Left renal pelvis (tissue), 4 donors: ENCODE results near the gene KLK2. TPM values are rescaled to one million over a fixed set of nuclear protein-coding genes. Genes with fewer than 3 reads are reported as not detected.
"Not testable (repeated sequence)": the region's sequence is repeated elsewhere in the genome, so short reads cannot be mapped to it uniquely, and the experiment has no call there.

Experiments used
- DNase-seq, 4 donors: peaks; one replicate each; pipeline ENCODE4 v3.0.0-alpha.2; 2013; ENCODE audit warnings: low read depth in 4 of 4, low spot score in 3 of 4
- polyA plus RNA-seq, 4 donors: library from polyadenylated mRNA; unstranded; fragments of 120-200 nt; gene quantifications; one replicate each; pipeline ENCODE4 v1.2.1, GENCODE V29; 2013; ENCODE audit not compliant: insufficient read length in 4 of 4

The KLK2 gene
- polyA plus RNA-seq, 4 donors: 0.26 to 0.38 TPM; not detected in 2

DNA sequence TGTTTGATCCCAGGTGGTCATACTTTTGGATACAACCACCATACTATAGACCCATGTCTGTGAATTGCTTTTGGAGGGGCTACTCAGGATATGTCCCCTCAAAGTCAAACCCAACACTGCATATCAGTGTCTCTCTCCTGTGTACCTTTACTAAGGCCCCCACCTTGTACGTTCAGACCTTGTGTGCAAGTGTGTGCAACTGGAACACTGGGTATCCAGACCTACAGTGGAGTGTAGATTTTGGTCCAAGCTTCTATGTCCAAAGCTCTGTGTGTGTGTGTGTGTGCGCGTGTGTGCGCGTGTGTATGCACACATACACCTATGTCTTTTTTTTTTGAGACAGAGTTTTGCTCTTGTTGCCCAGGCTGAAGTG lies 18.0 kb downstream of the KLK2 start:
- no peak for DNase-seq

DNA sequence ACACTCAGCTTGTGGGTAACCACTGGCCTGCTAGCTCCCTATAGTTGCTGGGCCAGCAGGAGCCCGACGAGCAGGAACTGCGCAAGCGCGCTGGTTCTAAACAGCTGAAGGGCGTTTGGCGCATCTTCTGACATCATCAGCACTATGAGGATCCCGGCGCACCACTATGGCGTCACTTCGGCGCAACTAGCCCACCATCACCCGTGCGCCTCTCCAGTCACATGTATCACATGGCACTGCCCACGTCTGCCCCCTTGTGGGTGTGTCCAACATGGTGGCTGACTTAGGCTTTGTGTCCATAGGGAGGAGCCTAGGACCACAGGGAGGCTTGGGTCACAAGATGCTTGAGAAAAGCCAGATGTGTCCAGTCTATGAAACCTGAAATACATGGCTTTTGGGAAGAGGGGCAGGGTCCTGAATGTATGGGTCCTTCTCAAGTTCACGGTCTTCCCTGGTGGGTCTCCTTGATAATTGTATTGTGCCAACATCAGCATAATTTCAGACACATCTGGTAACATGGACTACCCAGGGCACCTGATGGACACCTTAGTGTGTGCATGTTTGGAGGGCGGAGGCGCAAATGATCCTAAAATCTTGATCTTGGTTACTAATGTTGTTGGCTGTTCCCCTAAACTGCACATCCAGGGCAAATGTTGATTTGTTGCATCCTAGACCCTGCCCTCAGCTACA lies 20.0 kb downstream of the KLK2 start:
- DNase-seq: no peak

DNA sequence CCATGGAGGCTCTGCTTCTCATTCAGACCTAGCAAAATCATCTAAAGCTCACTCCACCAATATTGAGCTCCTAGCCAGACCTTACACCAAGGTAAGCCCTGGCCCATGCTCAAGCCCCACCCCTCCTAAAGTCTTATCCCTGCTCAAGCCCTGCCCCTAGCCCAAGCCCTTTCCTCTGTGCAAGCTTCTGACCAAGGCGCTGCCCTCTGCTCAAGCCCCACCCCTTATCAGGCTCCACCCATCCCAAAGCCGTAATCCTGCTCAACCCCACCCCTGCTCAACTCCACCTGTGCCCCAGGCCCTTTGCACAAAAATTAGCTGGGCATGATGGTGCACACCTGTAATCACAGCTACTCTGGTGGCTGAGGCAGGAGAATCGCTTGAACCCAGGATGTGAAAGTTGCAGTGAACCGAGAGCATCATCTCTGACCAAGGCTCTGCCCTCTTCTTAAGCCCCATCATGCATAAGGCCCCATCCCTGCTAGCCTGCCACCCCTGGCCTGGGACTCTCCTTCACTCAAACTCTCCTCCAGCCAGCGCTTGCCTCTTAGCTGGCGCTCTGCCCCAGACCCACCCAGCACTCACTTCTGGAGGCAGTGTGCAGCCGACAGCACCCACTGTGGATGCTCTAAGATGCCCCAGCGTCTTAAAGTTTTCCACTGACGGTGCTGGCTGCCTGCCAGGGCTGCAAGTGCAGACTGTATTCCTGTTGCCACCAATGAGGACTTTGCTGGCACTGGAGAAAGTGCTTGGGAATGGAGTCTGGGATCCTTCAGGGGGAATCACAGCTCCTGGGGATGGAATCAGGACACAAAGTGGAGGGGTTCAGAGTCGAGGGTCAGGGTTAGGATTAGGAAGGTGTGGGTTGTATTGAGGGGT lies 21.5 kb downstream of the KLK2 start:
- DNase-seq: no peak

DNA sequence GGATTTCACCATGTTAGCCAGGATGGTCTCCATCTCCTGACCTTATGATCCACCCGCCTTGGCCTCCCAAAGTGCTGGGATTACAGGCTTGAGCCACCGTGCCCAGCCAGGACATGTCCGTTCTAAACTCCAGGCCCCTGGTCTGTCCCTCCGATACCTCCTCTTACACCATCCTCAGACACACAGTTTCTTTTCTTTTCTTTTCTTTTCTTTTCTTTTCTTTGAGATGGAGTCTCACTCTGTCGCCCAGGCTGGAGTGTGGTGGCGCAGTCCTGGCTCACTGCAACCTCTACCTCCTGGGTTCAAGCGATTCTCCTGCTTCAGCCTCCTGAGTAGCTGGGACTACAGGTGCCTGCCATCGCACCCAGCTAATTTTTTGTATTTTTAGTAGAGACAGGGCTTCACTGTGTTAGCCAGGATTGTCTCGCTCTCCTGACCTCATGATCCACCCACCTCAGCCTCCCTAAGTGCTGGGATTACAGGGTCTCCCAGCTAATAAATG lies 22.9 kb downstream of the KLK2 start:
- not testable (repeated sequence) for DNase-seq

DNA sequence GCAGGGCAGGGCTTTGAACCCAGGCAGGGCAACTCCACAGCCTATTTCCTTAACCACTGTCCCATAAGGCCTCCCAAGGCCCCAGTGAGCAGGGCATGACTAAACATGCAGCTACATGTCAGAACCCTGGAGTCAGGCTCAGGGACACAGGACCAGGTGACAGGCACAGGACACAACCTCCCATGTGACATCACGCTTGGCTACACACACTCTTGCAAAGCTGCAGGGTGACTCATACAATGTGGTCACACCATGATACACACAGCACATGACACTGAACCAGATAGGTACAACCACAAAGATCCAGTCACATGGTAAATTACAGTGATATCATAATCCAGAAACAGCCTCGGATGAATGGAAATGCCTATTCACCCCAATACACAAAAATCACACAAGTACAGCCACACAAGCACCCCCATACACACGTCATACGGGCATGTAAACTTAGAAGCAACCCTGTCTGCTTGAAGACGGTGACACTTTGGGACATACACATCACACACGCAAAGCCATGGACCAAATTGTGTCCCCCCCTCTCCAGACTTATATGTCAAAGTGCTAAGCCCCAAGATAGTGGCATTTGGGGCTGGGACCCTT lies 23.5 kb downstream of the KLK2 start:
- peak in 3 of 4 donors; percentile 31 to 54 (median 37) for DNase-seq

DNA sequence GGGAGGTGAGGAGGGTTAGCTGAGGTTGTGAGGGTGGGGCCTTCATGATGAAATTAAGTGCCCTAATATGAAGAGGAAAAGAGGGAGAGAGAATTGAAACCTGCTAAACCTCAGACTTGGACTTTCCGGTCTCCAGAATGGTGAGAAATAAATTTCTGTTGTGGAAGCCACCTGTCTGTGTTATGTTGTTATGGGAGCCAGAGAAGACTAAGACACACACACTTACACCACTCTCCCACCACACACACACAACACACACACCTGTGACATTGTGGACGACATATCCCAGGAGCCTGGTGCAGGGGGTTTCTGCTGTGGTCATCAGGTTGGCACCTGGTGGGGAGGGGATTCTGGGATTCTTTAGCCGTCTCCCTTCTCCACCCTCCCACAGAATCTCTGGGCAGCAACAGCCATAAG lies 24.0 kb downstream of the KLK2 start:
- no peak for DNase-seq

DNA sequence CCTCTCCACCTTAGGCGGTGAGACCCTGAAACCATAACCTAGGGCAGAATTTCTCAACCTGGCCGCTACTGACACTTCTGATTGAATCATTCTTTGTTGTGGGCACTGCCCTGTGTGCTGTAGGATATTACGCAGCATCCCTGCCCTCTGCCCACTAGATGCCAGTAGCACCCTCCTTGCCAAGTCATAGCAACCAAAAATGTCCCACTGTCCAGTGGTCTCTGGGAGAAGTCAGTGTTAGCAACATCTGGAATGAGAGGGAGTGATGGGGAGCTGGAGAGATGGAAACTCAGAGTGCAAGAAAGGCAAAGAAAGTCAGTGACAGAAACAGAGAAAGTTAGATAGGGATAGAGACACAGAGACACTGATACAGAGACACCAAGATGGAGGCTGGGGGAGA lies 24.4 kb downstream of the KLK2 start:
- DNase-seq: no peak

DNA sequence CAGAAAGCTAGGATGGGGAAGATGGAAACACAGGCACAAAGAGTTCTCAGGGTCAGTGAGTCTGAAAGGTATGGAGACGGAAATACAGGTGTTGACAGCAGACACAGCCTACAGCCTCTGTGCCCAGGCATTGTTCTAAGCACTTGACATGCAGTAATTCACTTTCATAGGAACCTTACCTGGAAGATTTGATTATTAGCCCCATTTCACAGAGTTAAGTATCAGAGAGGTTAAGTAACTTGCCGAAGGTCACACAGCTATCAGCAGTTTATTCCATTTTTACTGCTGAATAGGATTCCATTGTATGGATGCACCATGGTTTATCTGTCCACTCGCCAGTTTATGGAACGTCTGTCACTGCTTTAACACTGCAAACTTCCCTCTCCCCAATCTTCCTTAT lies 24.8 kb downstream of the KLK2 start:
- DNase-seq: no peak

DNA sequence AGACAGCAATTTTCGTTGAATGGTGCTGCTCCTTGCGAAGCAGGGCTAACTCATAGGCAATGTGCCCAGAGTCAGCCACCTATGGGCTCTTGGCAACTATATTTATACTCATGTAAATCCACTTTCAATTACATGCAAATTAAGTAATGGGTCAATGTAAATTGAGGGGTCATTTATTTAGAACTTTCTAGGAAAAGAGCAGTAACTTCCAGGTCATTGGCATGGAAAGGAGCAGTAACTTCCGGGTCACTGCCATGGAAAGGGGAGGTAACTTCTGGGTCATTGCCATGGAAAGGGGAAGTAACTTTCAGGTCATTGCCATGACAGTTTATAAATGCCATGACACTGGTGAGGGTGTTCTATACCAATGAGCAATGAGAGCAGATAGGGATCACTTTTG lies 26.3 kb downstream of the KLK2 start:
- DNase-seq: no peak

DNA sequence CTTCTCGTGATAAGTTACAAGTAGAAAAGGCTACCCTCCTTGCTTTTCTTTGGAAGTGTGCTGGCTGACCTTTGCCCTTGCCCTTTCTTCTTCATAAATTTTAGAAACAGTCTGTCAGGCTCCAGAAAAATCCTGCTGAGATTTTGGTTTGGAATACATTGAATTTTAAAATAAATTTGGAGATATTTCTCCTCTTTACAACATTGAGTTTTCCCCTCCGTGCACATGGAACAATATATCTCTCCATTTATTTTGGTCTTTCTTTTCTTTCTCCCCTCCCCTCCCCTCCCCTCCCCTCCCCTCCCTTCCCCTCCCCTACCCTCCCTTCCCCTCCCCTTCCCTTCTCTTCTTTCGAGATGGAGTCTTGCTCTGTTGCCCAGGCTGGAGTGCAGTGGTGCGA lies 29.4 kb downstream of the KLK2 start:
- DNase-seq: no peak

DNA sequence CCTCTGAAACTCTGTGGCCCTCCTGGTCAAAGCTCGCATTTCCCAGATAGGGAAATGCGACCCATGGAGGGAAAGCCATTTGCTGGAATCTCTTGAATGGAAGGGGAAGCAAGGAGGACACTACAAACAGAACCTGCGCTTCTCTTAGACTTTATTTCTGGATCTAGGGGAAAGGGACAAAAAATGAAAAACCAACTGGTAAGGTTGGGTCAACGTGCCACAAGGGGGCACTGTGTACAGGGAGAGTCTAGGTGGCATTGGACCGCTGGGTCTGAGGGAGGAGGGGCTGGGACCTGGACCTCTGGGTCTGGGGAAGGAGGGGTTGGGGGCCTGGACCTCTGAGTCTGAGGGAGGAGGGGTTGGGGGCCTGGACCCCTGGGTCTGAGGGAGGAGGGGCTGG lies 33.0 kb downstream of the KLK2 start:
- no peak for DNase-seq

DNA sequence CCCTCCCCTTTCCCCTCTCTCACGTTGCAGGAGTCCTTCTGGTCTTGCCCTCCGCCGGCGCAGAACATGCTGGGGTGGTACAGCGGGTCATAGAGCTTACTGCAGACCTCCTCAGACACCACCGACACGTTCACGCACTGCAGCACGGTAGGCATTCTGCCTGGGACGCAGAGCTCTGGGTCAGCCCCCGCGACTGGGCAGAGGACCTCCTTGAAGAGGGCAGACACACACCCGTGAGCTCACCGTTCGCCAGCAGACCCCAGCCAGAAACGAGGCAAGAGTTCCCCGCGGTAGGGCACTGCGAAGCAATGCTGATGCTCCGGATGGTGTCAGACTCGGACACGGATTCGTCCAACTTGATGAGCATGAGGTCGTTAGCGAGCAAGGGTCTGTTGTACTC lies 35.1 kb downstream of the KLK2 start:
- no peak for DNase-seq

DNA sequence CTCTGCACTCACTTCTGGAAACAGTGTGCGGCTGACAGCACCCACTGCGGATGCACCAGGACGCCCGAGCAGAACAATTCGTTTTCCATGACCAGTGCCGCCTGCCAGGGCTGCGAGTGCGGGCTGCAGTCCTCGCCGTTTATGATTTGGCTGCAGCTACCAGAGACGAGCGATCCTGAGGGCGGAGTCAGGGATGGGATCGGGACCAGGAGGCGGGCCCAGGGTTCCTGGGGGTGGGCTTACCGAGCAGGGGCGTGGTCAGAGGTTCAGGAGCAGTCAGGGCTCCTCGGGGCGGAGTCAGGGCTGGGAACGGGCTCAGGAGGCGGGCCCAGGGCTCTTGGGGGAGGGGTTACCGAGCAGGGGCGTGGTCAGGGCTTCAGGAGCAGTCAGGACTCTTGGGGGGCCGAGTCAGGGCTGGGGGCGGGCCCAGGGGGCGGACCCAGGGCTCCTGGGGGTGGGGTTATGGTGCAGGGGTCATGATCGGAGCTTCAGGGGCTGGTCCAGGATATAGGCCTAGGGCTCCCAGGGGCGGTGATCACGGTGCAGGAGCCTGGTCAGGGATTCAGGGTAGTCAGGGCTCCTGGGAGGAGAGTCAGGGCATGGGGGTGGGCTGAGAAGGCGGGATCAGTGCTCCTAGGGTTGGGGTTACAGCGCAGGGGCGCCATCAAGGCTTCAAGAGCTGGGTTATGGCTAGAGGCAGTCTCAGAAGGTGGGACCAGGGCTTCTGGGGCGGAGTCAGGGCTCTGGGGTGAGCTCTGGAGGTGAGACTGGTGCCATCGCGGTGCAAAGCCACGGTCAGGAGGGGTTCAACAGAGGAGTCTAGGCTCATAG lies 36.2 kb downstream of the KLK2 start:
- DNase-seq: no peak

DNA sequence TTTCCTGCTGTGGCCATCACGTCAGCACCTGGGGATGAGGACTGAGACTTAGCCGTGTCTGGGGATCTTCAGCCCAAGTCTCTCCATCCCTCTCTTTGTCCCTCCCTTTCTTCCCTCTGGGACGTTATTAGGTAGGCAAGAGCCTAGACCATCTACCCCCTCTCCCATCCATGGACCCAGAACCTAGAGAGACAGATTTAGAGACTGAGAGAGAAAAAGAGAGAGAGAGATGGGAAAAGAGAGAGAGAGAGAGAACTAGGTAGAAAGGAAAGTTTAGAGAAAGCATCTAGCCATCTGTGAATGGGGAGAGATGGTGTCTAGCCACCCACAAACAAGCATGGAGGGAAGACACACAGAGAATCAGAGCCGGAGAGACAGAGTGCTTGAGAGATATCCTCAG lies 37.5 kb downstream of the KLK2 start:
- no peak for DNase-seq

DNA sequence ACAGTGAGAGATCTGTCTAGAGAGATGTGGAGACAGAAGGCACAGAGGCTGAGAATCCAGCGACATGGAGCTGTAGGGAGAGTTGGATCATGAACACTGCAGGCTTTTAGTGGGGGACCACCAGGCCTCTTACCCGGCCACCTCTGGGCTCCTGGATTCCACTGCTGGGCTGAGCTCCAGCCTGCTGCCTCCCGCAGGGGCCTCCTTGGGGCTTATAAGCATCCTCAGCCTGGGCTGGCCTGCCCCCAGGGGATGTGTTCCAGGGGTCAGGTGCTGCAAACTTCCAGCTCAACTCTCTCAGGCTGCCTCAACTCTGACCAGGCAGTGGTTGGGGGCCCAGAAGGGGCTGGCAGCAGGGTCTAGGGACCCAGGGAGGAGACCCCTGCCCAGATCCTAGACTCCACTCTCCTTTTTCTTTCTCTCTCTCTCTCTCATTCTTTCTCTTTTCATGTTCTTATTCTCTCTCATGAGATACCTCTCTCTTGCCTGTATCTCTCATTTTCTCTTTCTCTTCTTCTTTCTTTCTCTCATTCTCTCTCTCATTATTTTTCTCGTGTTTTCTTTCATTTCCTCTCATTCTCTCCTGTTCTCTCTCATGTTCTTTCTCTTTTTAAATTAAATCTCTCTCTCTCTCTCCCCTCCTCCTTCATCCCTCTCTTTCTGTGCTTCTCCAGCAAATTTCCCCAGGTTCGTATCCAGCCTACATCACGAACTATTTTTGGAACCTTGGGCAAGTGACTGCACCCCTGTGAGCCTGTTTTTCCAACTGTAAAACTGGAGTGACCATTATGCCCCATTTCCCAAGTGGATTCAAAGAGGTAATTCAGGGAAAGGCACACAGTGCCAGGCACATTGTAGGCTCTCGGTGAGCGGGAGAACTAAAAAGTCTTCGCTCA lies 38.2 kb downstream of the KLK2 start, which contains the start of gene KLK4:
Gene KLK4, minus strand, starts transcription at position 190 of the 896 bp plus-strand sequence. CDS start 657 bp downstream, outside the sequence.
- DNase-seq: no peak

DNA sequence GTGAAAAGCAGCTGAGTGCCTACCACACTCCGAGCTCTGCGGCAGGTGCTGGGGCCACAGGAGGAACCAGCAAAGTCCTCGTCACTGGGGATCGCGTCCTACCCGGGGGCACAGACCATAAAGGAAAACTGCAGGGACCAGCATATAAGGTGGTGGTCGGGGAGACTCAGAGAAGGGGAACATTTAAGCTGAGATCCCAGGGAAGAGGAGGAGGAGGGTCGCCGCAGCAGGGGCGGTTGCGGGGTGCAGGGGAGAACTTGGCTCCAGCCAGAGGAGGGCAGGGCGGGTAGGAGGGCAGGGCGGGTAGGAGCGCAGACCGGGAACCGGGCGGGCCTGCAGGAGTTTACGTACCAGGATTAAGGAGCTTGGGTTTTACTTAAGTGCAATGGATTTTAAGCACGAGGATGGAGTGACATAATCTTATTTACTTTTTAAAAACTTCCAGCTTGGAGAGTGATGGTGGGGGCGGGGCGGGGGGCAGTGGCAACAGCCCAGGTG lies 38.9 kb downstream of the KLK2 start:
- no peak for DNase-seq

DNA sequence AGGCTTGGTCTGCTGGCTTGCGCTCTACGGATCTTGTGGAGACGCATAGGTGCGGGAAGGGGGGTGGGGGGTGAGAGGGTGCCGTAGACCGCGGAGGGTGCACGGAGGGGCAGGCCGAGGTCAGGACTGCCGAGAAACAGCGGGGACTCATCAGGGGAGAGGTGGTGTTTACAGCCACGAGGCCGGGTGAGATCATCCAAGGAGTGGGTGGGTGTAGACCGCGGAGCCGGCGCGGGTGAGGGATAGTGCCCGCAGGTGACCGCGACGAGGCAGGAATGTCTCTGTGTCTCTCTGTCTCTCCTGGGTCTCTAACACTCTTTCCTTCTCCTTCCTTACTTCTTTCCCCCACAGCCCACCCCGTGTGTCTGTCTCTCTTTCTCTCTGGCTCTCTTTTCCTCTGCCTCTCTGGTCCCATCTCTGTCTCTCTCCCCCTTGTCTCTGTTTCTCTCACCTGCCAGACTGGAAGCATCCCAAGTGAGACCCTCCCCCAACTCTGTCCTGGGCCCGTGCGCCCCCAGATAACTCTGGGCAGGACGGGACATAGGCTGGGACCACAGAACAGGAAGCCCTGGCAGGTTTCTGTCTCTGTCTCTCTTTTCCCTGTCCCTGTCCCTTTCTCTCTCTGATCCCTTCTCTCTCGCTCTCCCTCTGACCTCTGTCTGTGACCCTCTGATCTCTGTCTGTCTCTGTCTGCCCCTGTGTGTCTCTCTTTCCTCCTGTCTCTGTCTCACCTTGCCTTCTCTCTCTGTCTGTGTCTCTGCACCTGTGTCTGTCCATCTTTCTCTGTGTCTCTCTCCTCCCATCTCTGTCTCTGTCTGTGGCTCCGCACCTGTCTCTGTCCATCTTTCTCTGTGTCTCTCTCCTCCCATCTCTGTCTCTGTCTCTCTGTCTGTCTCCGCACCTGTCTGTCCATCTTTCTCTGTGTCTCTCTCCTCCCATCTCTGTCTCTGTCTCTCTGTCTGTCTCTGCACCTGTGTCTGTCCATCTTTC lies 39.8 kb downstream of the KLK2 start:
- no peak for DNase-seq

DNA sequence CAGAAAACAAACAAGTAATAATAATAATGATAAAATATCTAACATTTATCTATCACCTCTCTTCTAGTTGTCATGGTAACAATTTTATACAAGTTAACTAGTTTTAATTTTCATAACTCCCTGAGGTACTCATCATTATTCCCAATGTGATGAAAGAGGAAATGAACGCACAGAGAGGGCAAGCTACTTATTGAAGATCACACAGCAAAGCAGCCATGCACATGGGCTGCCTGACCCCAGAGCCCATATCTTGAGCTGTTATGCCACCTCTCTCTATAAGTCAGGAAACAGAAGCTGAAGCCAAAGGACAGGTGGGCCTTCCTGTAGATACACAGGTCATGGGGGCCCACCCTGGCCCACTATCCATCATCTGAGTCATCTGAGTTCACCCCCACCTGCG lies 42.8 kb downstream of the KLK2 start:
- no peak for DNase-seq
